22Rv1 (cell line): ENCODE measurements around the gene PLEKHN1.

Experiments used
- H3K27ac ChIP-seq: fragments of 450-650 bp; 2 replicates; pipeline ENCODE4 v1.5.1; 2017
- ZFX ChIP-seq: fragments of 450-650 bp; IDR thresholded peaks from 2 replicates; pipeline ENCODE4 v1.6.1; 2017; ENCODE audit warnings: antibody characterized with exemption, borderline replicate concordance
- TF ChIP-seq, protein P1 (sequence below): fragments of 450-650 bp; IDR thresholded peaks from 2 replicates; pipeline ENCODE4 v1.5.1; 2017; ENCODE audit warnings: mild to moderate bottlenecking

PLEKHN1 gene

DNA sequence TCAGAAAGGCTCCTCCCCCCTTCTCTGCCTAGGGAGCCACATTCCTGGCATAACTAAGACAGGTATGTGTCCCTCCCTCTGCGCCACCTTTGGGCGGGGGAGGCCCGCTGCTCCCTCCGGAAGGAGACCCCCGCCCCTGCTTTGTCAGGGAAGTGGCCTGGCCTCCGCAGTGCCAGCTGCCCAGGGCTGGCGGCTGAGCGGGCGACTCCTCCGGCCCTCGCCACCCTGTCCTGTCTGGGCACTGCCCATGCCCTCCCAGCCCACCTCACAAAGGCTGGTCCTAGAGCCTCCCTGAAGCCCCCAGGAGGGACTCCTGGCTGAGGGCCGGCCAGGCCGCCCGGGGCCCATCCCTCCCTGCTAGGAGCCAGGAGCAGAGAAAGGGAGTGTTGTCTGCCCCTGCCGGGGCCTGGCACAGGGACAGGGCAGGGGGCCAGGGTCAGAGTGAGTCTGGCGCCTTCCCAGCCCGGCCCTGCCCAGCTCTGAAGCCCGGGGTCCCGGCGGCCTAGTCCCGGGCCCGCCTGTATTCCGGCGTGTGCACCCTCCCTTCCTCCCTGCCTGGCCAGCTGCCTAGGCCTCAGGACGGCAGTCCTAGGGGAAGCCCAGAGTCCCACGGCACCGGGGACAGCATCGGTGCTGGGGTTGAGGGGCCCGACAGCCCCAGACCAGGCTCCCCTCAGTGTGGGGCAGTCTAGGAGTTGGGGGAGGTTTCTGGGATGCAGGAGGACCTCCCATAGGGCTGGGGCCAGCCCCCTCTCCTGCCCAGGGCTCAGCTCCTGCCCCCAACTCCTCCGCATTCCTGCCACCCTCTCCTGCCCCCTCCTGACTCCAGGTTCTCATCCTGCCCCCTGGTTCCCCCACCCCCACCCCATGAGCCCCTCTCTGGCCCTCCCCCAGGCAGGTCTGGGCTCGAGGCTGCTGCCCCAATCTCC lies 58.8 kb downstream of the PLEKHN1 start:
- H3K27ac ChIP-seq, result peak overlapping the region; percentile 53
- TF ChIP-seq, protein P1, sequence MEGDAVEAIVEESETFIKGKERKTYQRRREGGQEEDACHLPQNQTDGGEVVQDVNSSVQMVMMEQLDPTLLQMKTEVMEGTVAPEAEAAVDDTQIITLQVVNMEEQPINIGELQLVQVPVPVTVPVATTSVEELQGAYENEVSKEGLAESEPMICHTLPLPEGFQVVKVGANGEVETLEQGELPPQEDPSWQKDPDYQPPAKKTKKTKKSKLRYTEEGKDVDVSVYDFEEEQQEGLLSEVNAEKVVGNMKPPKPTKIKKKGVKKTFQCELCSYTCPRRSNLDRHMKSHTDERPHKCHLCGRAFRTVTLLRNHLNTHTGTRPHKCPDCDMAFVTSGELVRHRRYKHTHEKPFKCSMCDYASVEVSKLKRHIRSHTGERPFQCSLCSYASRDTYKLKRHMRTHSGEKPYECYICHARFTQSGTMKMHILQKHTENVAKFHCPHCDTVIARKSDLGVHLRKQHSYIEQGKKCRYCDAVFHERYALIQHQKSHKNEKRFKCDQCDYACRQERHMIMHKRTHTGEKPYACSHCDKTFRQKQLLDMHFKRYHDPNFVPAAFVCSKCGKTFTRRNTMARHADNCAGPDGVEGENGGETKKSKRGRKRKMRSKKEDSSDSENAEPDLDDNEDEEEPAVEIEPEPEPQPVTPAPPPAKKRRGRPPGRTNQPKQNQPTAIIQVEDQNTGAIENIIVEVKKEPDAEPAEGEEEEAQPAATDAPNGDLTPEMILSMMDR, result no peak
- TF ChIP-seq ZFX, result no peak
